Right atrium auricular region (tissue), 2 donors: Measurements from ENCODE around the gene PRDM7. TPM values are rescaled to one million over a fixed set of nuclear protein-coding genes. Genes with fewer than 3 reads are reported as not detected.
"Not testable (repeated sequence)": the region's sequence is repeated elsewhere in the genome, so short reads cannot be mapped to it uniquely, and the experiment has no call there.

Experiments used
- DNase-seq: peaks from one replicate; pipeline ENCODE4 v3.0.0-alpha.2; 2019; ENCODE audit warnings: low spot score
- H3K27ac ChIP-seq, 2 donors: fragments of 200-600 bp; sonication (generic); 1 replicate in 1 of 2; 2 replicates in 1 of 2; pipeline ENCODE4 v1.5.1; 2016 to 2019
- H3K27me3 ChIP-seq, 2 donors: fragments of 200-600 bp; sonication (generic); one replicate each; pipeline versions ENCODE4 v1.5.1 to v1.6.0; 2017 to 2019
- H3K36me3 ChIP-seq: fragments of 200-600 bp; sonication (generic); one replicate; pipeline ENCODE4 v1.5.1; 2016
- H3K4me1 ChIP-seq, 2 donors: fragments of 200-600 bp; sonication (generic); one replicate each; pipeline versions ENCODE4 v1.5.1 to v1.6.0; 2017 to 2019
- H3K4me3 ChIP-seq, 2 donors: fragments of 200-600 bp; sonication (generic); 1 replicate in 1 of 2; 2 replicates in 1 of 2; pipeline ENCODE4 v1.5.1; 2017 to 2019; ENCODE audit warnings: mild to moderate bottlenecking in 1 of 2, moderate library complexity in 1 of 2
- H3K9me3 ChIP-seq, 2 donors: fragments of 200-600 bp; sonication (generic); one replicate each; pipeline ENCODE4 v1.5.1; 2019
- total RNA-seq, 2 donors: library from RNA; depleted of rRNA; stranded (reverse); fragments of >200 nt; gene quantifications; one replicate each; pipeline ENCODE4 v1.1.0, GENCODE V29; 2016
- TF ChIP-seq, protein P1 (sequence below), 2 donors: fragments of 200-600 bp; sonication (generic); IDR thresholded peaks; one replicate each; pipeline ENCODE4 v1.5.1; 2019; ENCODE audit warnings: antibody characterized with exemption in 2 of 2

The PRDM7 gene
- total RNA-seq, 2 donors from 2014 or later, result not detected

DNA sequence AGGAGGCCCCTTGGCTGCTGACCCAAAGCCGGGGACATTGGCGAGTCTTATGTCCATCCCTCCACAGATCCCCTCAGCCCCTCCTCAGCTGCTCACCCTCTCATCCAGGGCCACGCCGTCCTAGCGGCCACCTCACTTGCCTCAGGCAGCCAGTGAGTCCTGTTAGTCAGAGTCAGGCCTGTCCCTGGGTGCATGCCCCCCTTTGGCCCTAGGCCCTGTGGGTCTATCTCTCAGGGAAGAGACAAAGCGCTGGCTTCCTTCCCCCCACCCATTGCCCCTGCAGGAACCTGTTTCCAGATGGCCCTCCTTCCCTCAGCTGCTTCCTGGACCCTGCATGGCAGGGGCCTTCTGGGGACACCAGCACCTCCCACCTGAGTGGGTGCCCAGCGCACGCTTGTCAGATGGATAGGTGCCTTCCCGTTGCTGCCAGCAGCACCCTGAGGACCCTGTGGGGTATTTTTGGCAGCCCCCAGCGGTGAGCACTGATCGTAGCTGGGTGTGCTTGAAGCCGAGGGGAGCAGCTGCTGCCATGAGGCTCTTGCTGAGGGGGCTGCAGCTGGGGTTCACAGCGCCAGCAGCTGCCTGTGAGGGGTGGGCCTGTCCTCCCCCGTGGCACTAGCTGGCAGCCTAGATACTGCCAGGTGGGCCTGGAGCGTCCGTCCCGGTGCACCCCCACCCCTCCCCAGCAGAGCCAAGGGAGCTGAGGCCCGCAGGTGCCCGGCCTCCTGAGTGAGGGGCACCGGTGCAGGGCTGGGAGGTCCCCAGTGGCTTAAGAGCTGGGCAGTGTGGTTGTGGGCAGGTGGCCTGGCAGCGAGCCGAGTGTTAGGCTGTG, 66.2 kb downstream of the PRDM7 start:
- no peaks in the 10 kb centered on the region for H3K36me3 ChIP-seq
- no peak overlapping the region for H3K27ac ChIP-seq
- H3K4me3 ChIP-seq, result no peak overlapping the region
- H3K9me3 ChIP-seq, result no peaks in the 10 kb centered on the region
- TF ChIP-seq, protein P1, sequence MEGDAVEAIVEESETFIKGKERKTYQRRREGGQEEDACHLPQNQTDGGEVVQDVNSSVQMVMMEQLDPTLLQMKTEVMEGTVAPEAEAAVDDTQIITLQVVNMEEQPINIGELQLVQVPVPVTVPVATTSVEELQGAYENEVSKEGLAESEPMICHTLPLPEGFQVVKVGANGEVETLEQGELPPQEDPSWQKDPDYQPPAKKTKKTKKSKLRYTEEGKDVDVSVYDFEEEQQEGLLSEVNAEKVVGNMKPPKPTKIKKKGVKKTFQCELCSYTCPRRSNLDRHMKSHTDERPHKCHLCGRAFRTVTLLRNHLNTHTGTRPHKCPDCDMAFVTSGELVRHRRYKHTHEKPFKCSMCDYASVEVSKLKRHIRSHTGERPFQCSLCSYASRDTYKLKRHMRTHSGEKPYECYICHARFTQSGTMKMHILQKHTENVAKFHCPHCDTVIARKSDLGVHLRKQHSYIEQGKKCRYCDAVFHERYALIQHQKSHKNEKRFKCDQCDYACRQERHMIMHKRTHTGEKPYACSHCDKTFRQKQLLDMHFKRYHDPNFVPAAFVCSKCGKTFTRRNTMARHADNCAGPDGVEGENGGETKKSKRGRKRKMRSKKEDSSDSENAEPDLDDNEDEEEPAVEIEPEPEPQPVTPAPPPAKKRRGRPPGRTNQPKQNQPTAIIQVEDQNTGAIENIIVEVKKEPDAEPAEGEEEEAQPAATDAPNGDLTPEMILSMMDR (IDR thresholded peaks at IDR 0.05), result no peak
- H3K4me1 ChIP-seq, result no peaks in the 10 kb centered on the region
- no peaks in the 10 kb centered on the region for H3K27me3 ChIP-seq
- no peak for DNase-seq

DNA sequence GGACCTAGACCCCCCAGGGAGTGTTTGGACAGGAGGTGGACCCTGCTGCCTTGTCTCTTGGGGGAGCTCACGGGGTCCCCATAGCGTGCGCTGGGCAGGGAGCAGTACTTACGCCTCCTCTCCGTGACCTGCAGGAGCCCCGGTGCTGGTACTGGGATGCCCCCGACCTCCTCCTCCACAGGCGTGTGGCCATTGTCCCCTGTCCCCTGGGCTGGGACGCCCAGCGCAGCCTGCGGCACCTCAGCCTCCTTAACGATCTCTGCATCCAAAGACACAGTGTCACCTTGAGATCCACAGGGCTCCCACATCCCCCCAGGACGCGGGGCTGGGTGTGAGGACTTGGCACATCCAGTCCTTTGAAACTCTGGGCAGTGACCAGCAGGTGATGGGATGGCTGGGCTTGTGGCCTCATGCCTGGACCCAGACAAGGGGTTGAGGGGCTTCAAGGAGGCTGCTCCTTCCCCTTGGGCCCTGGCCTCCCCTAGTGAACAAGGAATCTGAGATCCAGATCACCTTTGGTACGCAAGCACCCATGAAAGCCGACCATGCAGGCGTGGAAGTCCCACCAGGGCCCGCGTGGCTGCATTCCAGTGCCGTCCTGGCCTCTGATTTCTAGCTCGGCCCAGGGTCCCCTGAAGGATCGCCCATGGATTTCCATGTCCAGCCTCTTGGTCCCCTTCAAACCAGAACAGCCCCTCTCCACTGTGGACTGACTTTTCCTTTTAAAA, 67.8 kb downstream of the PRDM7 start:
- no peak for DNase-seq
- H3K27me3 ChIP-seq, result no peaks in the 10 kb centered on the region
- H3K4me3 ChIP-seq, result no peak overlapping the region
- H3K4me1 ChIP-seq, result no peaks in the 10 kb centered on the region
- H3K36me3 ChIP-seq, result no peaks in the 10 kb centered on the region
- H3K9me3 ChIP-seq, result no peaks in the 10 kb centered on the region
- no peak overlapping the region for H3K27ac ChIP-seq
- TF ChIP-seq, protein P1 (IDR thresholded peaks at IDR 0.05), result no peak

DNA sequence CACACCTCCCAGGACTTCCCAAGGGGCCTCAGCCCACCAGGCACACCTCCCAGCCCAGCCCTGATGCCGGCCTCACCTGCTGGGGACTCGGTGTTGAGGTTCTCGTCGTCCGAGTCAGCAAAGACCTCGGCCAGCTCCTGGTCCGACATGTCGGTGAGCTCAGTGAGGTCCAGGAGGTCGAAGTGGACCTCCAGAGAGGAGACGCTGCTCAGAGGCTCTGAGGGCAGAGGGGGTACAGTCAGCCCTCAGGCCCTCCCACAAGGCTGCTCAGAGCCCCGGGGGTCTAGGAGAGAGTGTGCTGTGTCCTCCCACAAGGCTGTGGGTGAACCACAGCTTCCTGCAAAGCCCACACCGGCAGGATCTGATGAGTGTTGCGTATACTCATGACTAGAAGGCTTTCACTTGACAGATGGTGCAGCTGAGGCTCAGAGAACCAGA, 68.4 kb downstream of the PRDM7 start:
- Histone ChIP-seq H3K4me1 (no peaks in the 10 kb centered on the region), H3K9me3 (no peaks in the 10 kb centered on the region), H3K36me3 (no peaks in the 10 kb centered on the region), H3K27me3 (no peaks in the 10 kb centered on the region), H3K27ac (no peak overlapping the region), H3K4me3 (no peak overlapping the region)
- TF ChIP-seq, protein P1 (IDR thresholded peaks at IDR 0.05), result no peak
- no peak for DNase-seq

DNA sequence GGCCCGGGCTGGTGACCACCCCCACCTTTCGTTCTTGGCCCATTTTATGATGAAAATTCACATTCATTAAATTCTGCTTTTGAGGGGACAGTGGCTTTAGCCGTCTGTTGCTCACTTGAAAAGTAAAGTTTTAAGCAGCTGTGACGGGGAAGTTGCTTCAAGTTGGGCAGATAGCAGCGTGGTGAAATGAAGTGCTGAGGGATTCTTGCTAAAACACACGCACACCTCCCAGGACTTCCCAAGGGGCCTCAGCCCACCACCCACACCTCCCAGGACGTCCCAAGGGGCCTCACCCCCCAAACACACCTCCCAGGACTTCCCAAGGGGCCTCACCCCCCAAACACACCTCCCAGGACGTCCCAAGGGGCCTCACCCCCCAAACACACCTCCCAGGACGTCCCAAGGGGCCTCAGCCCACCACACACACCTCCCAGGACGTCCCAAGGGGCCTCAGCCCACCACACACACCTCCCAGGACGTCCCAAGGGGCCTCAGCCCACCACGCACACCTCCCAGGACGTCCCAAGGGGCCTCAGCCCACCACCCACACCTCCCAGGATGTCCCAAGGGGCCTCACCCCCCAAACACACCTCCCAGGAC, 69.4 kb downstream of the PRDM7 start:
- not testable (repeated sequence) for H3K4me3 ChIP-seq, H3K27ac ChIP-seq, DNase-seq, H3K36me3 ChIP-seq, H3K9me3 ChIP-seq, H3K4me1 ChIP-seq, H3K27me3 ChIP-seq

DNA sequence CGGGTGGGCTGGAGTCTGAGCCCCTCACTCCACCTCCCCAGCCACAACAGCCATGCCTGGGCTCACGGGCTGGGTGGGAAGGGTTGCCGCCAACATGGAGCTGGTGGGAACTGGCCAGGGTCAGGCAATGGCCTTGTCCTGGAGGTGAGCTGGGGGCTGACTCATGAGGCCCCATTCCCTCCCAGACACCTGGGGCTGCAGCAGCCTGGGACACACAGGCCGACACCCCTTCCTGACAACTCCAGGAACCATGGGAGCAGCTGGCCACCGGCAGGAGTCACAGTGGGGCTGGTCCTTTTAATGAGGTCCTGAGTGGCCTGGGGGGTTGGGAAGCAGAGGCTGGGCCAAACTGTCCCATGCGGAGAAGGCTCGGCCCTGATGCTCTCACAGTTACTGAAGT, 70.1 kb downstream of the PRDM7 start:
- DNase-seq, result no peak
- Histone ChIP-seq H3K9me3 (no peaks in the 10 kb centered on the region), H3K27me3 (no peaks in the 10 kb centered on the region), H3K4me1 (no peaks in the 10 kb centered on the region), H3K27ac (no peak overlapping the region), H3K36me3 (no peaks in the 10 kb centered on the region), H3K4me3 (no peak overlapping the region)
- TF ChIP-seq, protein P1 (IDR thresholded peaks at IDR 0.05), result no peak

Other genes starting within 250 kb of the PRDM7 start
- gene SPIRE2, start 248.9 kb downstream of the PRDM7 start, total RNA-seq, result 1 to 10 TPM in 1 of 2 donors, under 1 TPM in 1; 0.90 to 1.8 TPM
- 100 to 1,000 TPM in 1 of 2 donors, 10 to 100 TPM in 1; 91.8 to 108 TPM for gene TCF25, start 203.7 kb downstream of the PRDM7 start, total RNA-seq
- 1 to 10 TPM in 1 of 2 donors, under 1 TPM in 1; 0.63 to 1.8 TPM for gene MC1R, start 158.5 kb downstream of the PRDM7 start, total RNA-seq
- 1 to 10 TPM; 2.2 to 6.4 TPM for gene TUBB3, start 154.0 kb downstream of the PRDM7 start, total RNA-seq
- 10 to 100 TPM; 50.1 to 69.8 TPM for gene DEF8, start 128.6 kb downstream of the PRDM7 start, total RNA-seq
- 1 to 10 TPM; 2.9 to 6.2 TPM for gene DBNDD1, start 57.9 kb downstream of the PRDM7 start, total RNA-seq